MM.1S (cell line): ENCODE measurements around the gene CFAP206.
A peak's percentile ranks its signal among the peaks of the same experiment; 100 is the strongest.

Experiments
- DNase-seq: peaks from one replicate; pipeline ENCODE4 v3.0.0-alpha.2; 2015
- H2AFZ ChIP-seq: fragments of 300-600 bp; sonication (generic); 2 replicates; pipeline ENCODE4 v1.6.0; 2016; ENCODE audit warnings: antibody characterized with exemption, low read length
- H3F3A ChIP-seq: fragments of 300-600 bp; sonication (generic); 2 replicates; pipeline ENCODE4 v1.6.1; 2016; ENCODE audit warnings: mild to moderate bottlenecking, antibody characterized with exemption, low read length, moderate library complexity, mixed read lengths; ENCODE audit not compliant: insufficient read depth
- H3K27ac ChIP-seq: fragments of 300-600 bp; sonication (generic); 2 replicates; pipeline ENCODE4 v1.5.1; 2016; ENCODE audit warnings: mild to moderate bottlenecking, low read length
- H3K27me3 ChIP-seq: fragments of 300-600 bp; sonication (generic); replicated peaks from 2 replicates; pipeline ENCODE4 v1.6.0; 2016; ENCODE audit warnings: low read length; ENCODE audit not compliant: insufficient read depth
- H3K36me3 ChIP-seq: fragments of 300-600 bp; sonication (generic); replicated peaks from 2 replicates; pipeline ENCODE4 v1.6.1; 2016; ENCODE audit warnings: mild to moderate bottlenecking, low read length, mixed read lengths; ENCODE audit not compliant: insufficient read depth
- H3K4me1 ChIP-seq: fragments of 300-600 bp; sonication (generic); 2 replicates; pipeline ENCODE4 v1.6.1; 2016; ENCODE audit warnings: low read length, mixed read lengths
- H3K4me2 ChIP-seq: fragments of 300-600 bp; sonication (generic); 2 replicates; pipeline ENCODE4 v1.6.0; 2016; ENCODE audit warnings: low read depth, low read length
- H3K4me3 ChIP-seq: fragments of 300-600 bp; sonication (generic); 2 replicates; pipeline ENCODE4 v1.5.1; 2016; ENCODE audit warnings: low read length, mixed read lengths
- H3K79me2 ChIP-seq: fragments of 300-600 bp; sonication (generic); 2 replicates; pipeline ENCODE4 v1.6.1; 2016; ENCODE audit warnings: mixed run types, low read length, mixed read lengths
- H3K9ac ChIP-seq: fragments of 300-600 bp; sonication (generic); 2 replicates; pipeline ENCODE4 v1.6.1; 2016; ENCODE audit warnings: low read length, mixed read lengths
- H3K9me2 ChIP-seq: fragments of 300-600 bp; sonication (generic); replicated peaks from 2 replicates; pipeline ENCODE4 v1.6.1; 2016; ENCODE audit warnings: mild to moderate bottlenecking, low read length, mixed read lengths; ENCODE audit not compliant: insufficient read depth
- H3K9me3 ChIP-seq: fragments of 300-600 bp; sonication (generic); replicated peaks from 2 replicates; pipeline ENCODE4 v1.6.1; 2016; ENCODE audit warnings: mild to moderate bottlenecking, low read length, mixed read lengths; ENCODE audit not compliant: insufficient read depth
- H4K20me1 ChIP-seq: fragments of 300-600 bp; sonication (generic); 2 replicates; pipeline ENCODE4 v1.6.1; 2016; ENCODE audit warnings: mild to moderate bottlenecking, low read length, moderate library complexity, mixed read lengths; ENCODE audit not compliant: insufficient read depth
- CTCF ChIP-seq: fragments of 300-600 bp; sonication (generic); IDR thresholded peaks from 2 replicates; pipeline ENCODE4 v1.5.1; 2016; ENCODE audit warnings: antibody characterized with exemption, low read length, mixed read lengths
- EZH2 ChIP-seq: fragments of 300-600 bp; sonication (generic); optimal IDR thresholded peaks from 2 replicates; pipeline ENCODE3; 2017; ENCODE audit warnings: low read depth, mild to moderate bottlenecking, antibody characterized with exemption, low read length, mixed read lengths
- EZH2phosphoT487 ChIP-seq: fragments of 300-600 bp; sonication (generic); IDR thresholded peaks from 2 replicates; pipeline ENCODE4 v1.6.1; 2018; ENCODE audit warnings: antibody characterized with exemption, low read length

Gene CFAP206

GRCh38 chr6:87408721-87409155, 966 bp downstream of the CFAP206 start:
- Histone ChIP-seq H3K27ac (no peak overlapping the region; the same call in 1 of the 2 replicates), H3K4me3 (peak overlapping the region; percentile 75), H3K9me2 (no peaks in the 10 kb centered on the region), H3K79me2 (no peaks in the 10 kb centered on the region), H4K20me1 (no peaks in the 10 kb centered on the region), H3K27me3 (no peaks in the 10 kb centered on the region), H3K9me3 (no peaks in the 10 kb centered on the region), H3F3A (peaks cover 7% of the 10 kb centered on the region; the same call in 1 of the 2 replicates), H3K4me1 (peaks cover 9% of the 10 kb centered on the region; the same call in 1 of the 2 replicates), H3K4me2 (peak overlapping the region; percentile 83), H2AFZ (peak overlapping the region; percentile 96), H3K36me3 (no peaks in the 10 kb centered on the region), H3K9ac (peak overlapping the region; percentile 13; the same call in 1 of the 2 replicates)
- TF ChIP-seq CTCF (no peak), EZH2phosphoT487 (no peak), EZH2 (no peak)
- DNase-seq: no peak

GRCh38 chr6:87419266-87419665, 11.5 kb downstream of the CFAP206 start:
- Histone ChIP-seq H3K9me2 (no peaks in the 10 kb centered on the region), H3K4me1 (no peaks in the 10 kb centered on the region), H3K27ac (no peak overlapping the region), H3K36me3 (no peaks in the 10 kb centered on the region), H3K4me3 (no peak overlapping the region), H3K79me2 (no peaks in the 10 kb centered on the region), H3F3A (no peaks in the 10 kb centered on the region), H4K20me1 (no peaks in the 10 kb centered on the region), H2AFZ (no peak overlapping the region), H3K27me3 (no peaks in the 10 kb centered on the region), H3K9ac (no peak overlapping the region), H3K4me2 (no peak overlapping the region), H3K9me3 (no peaks in the 10 kb centered on the region)
- TF ChIP-seq EZH2phosphoT487: no peak
- TF ChIP-seq CTCF: no peak
- no peak for DNase-seq

- no peaks in the 10 kb centered on the region for H3K79me2 ChIP-seq
- no peak overlapping the region for H2AFZ ChIP-seq
- no peak overlapping the region for H3K4me3 ChIP-seq
- H3K36me3 ChIP-seq: no peaks in the 10 kb centered on the region
- DNase-seq: no peak
- H4K20me1 ChIP-seq: no peaks in the 10 kb centered on the region
- no peaks in the 10 kb centered on the region for H3K9me3 ChIP-seq
- H3K4me2 ChIP-seq: no peak overlapping the region
- H3K9ac ChIP-seq: no peak overlapping the region
- no peaks in the 10 kb centered on the region for H3K4me1 ChIP-seq
- no peaks in the 10 kb centered on the region for H3K9me2 ChIP-seq
- no peak for TF ChIP-seq EZH2phosphoT487
- no peak for TF ChIP-seq CTCF
- no peak for TF ChIP-seq EZH2
- H3K27ac ChIP-seq: no peak overlapping the region
- H3F3A ChIP-seq: no peaks in the 10 kb centered on the region
- H3K27me3 ChIP-seq: no peaks in the 10 kb centered on the region
Measured at GRCh38 chr6:87420360-87420759, 12.6 kb downstream of the CFAP206 start.
